GM12873 (cell line): Measurements from ENCODE around the gene NR2C1.

ENCODE experiments used
- TF ChIP-seq, protein P1 (sequence below): IDR thresholded peaks from 2 replicates; pipeline ENCODE4 v1.5.1; 2012; ENCODE audit warnings: low read depth, mild to moderate bottlenecking, moderate library complexity, low read length, control low read depth; ENCODE audit not compliant: insufficient read depth; ENCODE audit errors: missing control alignments

Gene NR2C1

DNA sequence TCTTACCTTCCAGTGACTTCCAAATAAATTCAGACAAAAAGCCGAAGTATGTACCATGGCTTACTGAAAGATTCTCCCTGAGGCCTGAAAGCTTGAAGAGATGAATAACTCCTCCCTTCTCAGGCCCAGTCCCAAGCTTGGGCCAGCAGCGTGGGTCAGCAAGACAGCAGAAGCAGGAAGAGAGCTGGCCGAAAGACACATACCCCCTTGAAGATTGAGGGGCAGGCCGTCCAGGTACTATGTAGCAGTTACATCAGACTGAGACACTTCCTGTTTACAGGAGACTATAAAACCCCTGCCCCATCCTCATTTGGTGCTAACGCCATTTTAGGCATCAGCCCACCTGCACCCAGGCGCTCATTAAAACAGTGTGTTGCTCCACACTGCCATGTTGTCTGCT is 84.9 kb downstream of the NR2C1 start:
- TF ChIP-seq, protein P1, sequence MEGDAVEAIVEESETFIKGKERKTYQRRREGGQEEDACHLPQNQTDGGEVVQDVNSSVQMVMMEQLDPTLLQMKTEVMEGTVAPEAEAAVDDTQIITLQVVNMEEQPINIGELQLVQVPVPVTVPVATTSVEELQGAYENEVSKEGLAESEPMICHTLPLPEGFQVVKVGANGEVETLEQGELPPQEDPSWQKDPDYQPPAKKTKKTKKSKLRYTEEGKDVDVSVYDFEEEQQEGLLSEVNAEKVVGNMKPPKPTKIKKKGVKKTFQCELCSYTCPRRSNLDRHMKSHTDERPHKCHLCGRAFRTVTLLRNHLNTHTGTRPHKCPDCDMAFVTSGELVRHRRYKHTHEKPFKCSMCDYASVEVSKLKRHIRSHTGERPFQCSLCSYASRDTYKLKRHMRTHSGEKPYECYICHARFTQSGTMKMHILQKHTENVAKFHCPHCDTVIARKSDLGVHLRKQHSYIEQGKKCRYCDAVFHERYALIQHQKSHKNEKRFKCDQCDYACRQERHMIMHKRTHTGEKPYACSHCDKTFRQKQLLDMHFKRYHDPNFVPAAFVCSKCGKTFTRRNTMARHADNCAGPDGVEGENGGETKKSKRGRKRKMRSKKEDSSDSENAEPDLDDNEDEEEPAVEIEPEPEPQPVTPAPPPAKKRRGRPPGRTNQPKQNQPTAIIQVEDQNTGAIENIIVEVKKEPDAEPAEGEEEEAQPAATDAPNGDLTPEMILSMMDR: no peak

DNA sequence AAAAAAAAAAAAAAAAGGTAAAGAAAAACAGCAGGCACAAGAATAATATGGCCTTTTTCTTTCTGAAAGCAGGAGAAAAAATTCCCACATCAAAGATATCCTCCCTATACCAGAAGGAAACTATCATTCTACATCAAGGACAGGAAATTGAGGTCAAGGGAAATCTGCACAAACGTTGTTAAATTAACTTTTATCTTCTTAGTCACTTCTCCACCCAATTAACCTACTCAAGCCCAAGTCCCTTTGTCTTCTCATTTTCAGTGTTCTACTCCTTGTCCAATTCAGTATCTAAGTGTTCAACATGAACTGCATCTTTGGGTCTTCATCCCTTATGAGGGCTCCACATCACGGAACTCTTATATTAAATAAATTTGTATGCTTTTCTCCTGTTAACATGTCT is 85.6 kb downstream of the NR2C1 start:
- TF ChIP-seq, protein P1: no peak

DNA sequence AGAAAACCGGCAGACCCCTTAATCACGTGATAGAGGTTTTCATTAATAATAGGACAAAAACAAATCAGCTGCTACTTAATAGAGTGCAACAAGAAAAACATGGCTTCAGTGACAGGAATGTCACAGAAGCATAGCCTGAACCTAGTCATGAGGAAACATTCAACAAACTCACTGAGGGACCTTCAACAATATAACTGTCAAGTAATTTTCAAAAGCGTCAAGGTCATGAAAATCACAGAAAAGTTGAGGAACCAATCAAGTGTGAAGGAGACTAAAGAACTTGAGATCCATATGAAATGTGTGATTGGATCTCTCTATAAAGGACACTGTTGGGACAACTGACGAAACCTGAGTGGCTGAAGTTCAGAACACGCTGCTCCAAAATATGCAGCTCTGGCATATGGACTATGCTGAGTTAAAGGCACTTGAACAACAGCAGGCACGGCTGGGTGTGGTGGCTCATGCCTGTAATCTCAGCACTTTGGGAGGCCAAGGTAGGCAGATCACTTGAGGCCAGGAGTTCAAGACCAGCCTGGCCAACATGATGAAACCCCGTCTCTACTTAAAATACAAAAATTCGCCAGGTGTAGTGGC is 86.2 kb downstream of the NR2C1 start:
- TF ChIP-seq, protein P1: no peak

DNA sequence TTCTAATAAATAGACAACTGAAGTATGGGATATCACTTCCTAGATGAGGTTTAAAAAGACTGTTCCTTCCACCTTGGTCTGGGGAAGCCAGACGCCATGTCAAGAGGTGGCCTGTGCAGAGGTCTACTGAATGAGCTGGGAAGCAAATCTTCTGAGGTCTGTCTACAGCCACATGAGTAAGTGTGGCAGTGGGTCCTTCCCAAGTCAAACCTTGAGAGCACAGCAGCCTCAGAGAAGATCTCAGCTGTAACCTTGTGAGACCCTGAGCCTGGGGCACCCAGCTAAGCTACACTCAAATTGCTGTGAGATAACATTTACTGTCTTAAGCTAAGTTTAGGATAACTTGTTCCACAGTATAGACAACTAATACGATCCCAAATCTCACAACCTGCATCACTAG is 90.1 kb downstream of the NR2C1 start:
- TF ChIP-seq, protein P1: no peak

DNA sequence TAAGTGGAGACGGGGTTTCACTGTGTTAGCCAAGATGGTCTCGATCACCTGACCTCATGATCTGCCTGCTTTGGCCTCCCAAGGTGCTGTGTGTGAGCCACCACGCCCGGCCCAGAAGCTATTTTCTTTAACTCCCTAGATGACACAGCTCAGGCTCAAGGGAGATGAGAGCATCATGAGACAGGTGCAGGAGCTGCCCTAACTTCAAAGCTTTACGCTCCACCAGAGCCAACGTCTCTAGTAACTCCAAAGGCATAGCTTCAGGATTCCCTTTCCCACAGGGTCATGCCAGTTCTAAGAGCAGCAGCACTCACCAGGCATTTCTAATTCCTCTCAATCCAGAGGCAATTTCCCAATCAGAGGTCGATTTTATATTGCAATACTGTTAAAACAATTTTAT is 91.0 kb downstream of the NR2C1 start:
- TF ChIP-seq, protein P1: no peak

DNA sequence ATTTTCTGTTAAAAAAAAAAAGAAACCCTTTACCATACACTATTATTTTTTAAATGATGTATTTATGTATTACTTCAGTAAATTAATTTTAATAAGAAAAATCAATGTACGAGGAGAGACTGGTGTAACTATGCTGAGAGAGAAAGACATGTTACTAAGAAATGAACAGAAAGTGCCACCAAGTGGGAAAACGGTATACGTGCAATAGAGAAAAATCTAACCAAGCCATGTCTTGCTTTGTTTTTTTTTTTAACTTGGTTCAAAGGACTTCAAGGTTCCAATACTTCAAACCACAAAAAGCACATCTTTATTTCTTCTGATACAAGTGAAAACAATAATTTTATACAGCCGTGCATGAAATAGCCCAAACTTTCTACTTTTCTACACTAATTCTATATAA is 92.8 kb downstream of the NR2C1 start:
- TF ChIP-seq, protein P1: peak; percentile 12

DNA sequence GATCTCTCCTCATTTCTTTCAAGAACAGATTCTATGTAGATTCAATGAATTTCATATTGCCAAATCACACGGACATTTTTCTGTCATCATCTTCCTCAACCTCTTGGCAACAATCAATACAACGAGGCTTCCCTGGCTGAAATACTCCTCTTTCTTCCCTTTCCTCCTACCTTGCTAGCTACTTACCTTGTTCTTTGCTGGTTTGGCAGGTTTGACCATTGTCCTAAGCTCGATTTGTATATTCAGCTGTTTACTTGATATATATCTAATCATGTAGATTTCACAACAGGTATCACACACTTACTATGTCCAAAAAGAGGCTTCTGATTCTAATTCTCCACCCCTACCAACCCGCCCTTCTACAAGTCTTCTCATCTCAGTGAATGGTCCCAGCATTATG is 93.5 kb downstream of the NR2C1 start:
- TF ChIP-seq, protein P1: no peak
